T-helper 2 cell (primary cell): Measurements from ENCODE around the gene LRP1-AS.
A peak's percentile ranks its signal among the peaks of the same experiment; 100 is the strongest.

Experiments used
- DNase-seq, 5 experiments: peaks; one replicate each; pipeline versions ENCODE4 v3.0.0 to v3.0.0-alpha.2; 2012 to 2022

Gene LRP1-AS

GRCh38 chr12:57179331-57180086 lies 32.1 kb upstream of the LRP1-AS start:
- DNase-seq, result no peak

DNA sequence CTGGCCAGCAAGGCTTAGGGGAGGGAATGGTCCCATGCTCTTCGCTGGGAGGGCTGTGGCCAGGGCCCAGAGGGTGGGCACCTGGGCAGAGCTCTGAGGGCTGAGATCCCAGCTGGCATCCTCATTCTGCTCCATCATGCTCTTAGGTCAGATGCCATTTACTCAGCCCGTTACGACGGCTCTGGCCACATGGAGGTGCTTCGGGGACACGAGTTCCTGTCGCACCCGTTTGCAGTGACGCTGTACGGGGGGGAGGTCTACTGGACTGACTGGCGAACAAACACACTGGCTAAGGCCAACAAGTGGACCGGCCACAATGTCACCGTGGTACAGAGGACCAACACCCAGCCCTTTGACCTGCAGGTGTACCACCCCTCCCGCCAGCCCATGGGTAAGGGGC lies 30.8 kb upstream of the LRP1-AS start:
- DNase-seq, result no peak

GRCh38 chr12:57177354-57177753 lies 29.9 kb upstream of the LRP1-AS start:
- no peak for DNase-seq

DNA sequence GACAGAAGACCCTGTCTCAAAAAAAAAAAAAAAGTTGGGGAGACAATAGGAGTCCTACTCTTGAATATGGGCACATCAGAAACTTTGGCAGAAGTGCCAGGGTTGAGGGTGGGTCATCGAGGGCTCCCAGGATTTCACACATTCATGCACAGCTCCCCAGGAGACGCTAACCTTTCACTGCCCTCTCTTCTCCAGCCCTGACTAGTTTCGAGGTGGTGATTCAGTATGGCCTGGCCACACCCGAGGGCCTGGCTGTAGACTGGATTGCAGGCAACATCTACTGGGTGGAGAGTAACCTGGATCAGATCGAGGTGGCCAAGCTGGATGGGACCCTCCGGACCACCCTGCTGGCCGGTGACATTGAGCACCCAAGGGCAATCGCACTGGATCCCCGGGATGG lies 29.4 kb upstream of the LRP1-AS start:
- DNase-seq, result no peak

GRCh38 chr12:57176139-57176477 lies 28.7 kb upstream of the LRP1-AS start:
- DNase-seq, result no peak

- DNase-seq, result peak in 3 of 5 experiments; percentile 8 to 22 (median 22)
These were observed 28.2 kb upstream of the LRP1-AS start for GRCh38 chr12:57175428-57176138.

DNA sequence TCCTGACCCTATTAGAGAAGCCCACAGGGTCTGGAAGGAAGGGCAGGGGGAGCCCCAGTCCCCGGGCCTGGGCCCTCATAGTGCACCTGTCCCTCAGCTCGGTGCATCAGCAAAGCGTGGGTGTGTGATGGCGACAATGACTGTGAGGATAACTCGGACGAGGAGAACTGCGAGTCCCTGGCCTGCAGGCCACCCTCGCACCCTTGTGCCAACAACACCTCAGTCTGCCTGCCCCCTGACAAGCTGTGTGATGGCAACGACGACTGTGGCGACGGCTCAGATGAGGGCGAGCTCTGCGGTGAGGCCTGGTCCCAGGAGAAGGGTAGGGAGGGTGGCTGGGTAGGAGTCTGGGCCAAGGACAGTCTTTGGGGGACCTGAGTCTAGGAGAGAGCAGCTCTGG lies 26.3 kb upstream of the LRP1-AS start:
- no peak for DNase-seq

DNA sequence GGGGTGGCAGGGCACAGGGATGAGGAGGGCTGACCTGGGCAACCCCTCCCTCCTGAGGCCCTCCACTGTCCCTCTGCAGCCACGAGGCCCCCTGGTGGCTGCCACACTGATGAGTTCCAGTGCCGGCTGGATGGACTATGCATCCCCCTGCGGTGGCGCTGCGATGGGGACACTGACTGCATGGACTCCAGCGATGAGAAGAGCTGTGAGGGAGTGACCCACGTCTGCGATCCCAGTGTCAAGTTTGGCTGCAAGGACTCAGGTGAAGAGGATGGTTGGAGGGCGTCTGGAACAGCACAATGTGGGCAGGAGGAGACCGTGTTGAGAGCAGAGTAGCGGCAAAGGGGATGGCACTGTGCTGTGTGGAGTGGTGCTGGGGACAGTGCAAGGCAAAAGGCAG lies 25.7 kb upstream of the LRP1-AS start:
- DNase-seq, result peak in 1 of 5 experiments; percentile 16

GRCh38 chr12:57171668-57172067 lies 24.2 kb upstream of the LRP1-AS start:
- DNase-seq, result no peak

DNA sequence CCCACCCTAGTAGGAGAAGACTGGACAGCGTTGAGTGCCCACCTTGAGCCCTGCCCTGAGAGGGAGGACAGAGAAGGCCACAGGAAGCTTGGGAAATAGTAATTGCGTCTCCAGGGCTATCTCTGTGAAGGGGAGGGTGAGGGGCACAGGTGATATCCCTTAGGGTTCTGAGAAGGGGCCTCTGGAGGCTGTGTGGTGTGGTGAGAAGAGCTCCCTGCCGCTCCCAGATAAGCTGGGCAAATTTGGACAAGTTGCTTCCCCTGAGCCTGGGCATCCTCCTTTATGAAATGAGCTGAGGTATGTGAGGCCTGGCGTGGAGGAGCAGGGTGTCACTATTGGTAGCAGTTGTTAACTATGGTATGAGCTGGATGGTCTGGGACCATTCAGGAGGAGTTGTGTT lies 23.5 kb upstream of the LRP1-AS start:
- DNase-seq, result no peak

DNA sequence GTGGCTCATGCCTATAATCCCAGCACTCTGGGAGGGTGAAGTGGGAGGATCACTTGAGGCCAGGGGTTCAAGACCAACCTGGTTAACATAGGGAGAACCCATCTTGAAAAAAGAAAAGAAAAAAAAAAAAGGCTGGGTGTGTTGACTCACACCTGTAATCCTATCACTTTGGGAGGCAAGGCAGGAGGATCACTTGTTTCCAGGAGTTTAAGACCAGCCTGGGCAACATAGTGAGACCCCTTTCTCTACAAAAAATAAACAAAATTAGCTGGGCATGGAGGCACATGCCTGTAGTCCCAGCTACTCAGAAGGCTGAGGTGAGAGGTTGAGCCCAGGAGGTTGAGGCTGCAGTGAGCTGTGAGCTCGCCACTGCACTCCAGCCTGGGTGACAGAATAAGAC lies 23.0 kb upstream of the LRP1-AS start:
- no peak for DNase-seq

- DNase-seq, result no peak
These were observed 22.6 kb upstream of the LRP1-AS start for GRCh38 chr12:57169969-57170368.

DNA sequence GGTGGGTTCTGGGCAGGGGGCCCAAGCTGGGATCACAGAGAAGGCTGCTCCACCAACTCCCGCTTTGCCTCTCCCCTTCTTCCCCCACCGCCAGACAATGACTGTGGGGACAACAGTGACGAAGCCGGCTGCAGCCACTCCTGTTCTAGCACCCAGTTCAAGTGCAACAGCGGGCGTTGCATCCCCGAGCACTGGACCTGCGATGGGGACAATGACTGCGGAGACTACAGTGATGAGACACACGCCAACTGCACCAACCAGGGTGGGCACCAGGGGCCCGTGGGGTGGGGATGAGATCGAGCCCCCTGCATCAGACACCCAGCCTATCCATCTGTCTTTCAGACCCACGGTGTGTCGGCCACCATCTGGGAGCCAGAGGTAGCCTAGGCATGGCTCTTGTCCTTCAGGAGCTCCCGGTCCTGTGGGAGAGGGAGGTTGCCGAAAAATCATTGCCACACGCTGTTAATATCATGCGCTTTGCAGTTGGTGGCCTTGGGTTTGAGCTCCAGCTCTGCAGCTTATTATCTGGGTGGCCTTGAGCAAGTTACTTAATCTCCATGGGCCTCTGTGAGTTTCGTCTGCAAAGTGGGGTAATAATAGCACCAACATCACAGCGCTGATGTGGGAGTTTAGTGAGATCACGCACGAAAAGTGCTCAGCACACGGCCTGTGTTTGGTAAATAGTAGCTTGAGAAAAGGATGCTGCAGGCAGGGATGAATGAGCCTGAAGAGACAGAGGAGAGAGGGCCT lies 21.8 kb upstream of the LRP1-AS start:
- DNase-seq, result no peak

DNA sequence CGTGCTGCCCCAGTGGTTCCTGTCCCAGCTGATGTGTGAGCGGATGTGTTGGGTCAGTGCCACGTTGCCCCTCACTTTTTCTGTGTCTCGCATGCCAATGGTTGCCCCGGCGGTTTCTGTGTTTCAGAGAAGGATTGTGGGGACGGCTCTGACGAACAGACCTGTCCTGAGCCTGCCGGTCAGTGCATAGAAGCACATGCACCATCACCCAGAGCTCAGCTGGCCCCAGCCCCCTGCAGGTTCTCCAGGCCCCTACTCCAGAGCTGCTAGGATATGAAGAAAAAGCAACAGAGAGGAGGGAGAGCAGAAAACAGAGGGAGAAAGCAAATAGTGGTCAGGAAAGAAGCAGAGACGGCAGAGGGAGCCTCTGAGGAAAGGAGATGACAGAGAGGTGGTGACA lies 20.6 kb upstream of the LRP1-AS start:
- no peak for DNase-seq

DNA sequence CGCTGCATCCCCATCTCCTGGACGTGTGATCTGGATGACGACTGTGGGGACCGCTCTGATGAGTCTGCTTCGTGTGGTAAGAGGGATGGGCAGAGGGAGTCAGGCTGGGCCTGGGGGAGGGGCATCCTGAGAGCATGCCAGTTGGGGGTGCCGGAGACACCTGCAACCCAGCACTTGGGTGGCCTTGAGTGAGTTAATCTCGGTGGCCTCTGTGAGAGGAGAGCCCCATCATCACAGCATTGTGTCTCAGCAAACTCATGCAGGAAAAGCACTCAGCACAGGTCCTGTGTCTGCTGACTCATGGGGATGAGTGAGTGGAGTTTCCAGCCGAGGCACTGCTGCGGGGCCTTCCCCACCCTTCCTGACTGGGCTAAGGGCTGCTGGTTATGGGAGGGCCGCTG lies 19.6 kb upstream of the LRP1-AS start:
- peak in 1 of 5 experiments; percentile 19 for DNase-seq

DNA sequence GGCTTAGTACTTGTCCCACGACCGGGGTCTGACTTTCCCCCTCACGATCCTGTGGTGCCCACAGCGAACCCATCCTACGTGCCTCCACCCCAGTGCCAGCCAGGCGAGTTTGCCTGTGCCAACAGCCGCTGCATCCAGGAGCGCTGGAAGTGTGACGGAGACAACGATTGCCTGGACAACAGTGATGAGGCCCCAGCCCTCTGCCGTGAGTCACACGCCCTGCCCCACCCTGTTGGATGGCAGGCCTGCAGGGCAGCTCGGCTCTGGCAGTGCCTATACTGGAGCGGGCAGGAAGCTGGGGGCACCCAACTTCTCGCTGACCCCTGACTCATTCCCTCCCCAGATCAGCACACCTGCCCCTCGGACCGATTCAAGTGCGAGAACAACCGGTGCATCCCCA lies 18.3 kb upstream of the LRP1-AS start:
- no peak for DNase-seq

GRCh38 chr12:57164966-57165625 lies 17.7 kb upstream of the LRP1-AS start:
- DNase-seq, result no peak

GRCh38 chr12:57164454-57164853 lies 17.0 kb upstream of the LRP1-AS start:
- DNase-seq, result no peak

DNA sequence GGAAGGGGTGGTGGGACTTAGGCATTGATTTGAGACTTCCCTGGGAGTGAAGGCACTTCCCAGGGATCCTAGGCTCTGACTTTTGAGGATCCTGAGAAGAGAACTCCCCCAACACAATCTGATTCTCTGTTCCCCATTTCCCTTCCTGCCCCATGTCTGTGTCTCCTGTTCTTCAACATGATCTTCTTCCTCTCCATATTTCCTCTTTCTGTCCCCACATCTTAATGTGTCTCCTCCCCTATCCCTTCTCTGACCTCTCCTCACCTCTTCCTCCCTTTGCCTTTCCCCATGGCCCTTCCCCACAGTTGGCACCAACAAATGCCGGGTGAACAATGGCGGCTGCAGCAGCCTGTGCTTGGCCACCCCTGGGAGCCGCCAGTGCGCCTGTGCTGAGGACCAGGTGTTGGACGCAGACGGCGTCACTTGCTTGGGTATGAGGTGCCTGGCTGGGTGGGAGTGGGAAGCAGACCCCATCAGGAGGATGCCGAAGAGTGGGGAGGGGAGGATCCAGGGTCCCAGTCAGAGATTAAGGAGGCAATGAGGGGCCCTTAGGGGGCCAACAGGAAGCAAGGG lies 15.2 kb upstream of the LRP1-AS start:
- no peak for DNase-seq

DNA sequence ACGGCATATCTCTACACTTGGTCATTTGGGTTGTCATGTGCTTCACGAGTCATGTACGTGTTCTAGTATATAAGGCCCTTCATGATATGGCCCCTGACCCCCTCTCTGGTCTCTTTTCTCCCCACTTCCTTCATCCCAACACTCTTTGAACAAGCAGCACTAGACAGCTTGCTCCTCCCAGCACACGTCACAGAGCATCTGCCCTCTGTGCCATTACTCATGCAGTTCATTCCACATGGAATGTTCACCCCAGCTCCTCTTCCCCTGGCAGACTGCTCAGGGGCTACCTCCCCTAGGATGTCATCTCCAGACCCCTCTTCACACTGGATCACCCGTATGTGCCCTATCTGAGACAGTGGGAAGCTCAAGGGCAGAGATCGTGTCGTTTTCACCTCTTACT lies 14.1 kb upstream of the LRP1-AS start:
- DNase-seq, result no peak

GRCh38 chr12:57160741-57161140 lies 13.3 kb upstream of the LRP1-AS start:
- no peak for DNase-seq

- no peak for DNase-seq
These were observed 12.6 kb upstream of the LRP1-AS start for GRCh38 chr12:57160040-57160439.

DNA sequence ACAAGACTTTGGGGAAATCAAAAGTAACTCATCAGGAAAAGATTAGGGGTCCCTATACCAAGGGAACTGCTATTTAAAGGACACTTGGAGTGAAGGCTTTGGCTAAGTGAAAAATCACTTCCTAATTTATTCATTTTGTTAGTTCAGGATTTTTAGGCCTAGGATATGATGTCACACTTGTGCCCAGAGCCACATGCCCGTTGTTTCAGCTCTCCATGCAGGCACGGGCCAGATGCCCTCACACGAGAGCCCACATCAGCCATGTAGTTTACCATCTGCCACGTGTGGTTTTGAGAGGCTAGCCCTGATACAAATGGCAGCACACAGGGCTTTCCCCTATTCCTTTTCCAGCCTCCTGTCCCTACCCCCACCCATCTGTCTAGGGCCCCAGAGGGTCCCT lies 11.9 kb upstream of the LRP1-AS start:
- DNase-seq, result no peak
